H1 (cell line): ENCODE results near the gene SEC31A. TPM values are rescaled to one million over a fixed set of nuclear protein-coding genes. Genes with fewer than 3 reads are reported as not detected.

ENCODE experiments used
- CTCF ChIA-PET: fragments of 300-600 bp; sonication (Branson Sonifier 250); formaldehyde crosslinking; loops from one replicate; lab custom pipeline; 2021; ENCODE audit not compliant: partially characterized antibody; lab: Charles Lee
- POLR2A ChIA-PET: fragments of 300-600 bp; sonication (Branson Sonifier 250); formaldehyde crosslinking; loops from one replicate; lab custom pipeline; 2021; ENCODE audit warnings: inconsistent platforms; ENCODE audit not compliant: partially characterized antibody; lab: Charles Lee
- DNase-seq, 2 experiments: peaks; one replicate each; pipeline versions ENCODE4 v3.0.0 to v3.0.0-alpha.2; 2010 to 2022; ENCODE audit warnings: low spot score in 2 of 2, low read depth in 1 of 2, mixed read lengths in 1 of 2
- FAIRE-seq: peaks from 2 replicates; lab custom pipeline; 2011; peaks lifted over from hg19 to GRCh38; lab: Jason Lieb, UNC
- H2AFZ ChIP-seq: 2 replicates; pipeline ENCODE4 v1.8.1; 2012; ENCODE audit warnings: low read length, inconsistent platforms
- H2AK5ac ChIP-seq: 2 replicates; pipeline ENCODE4 v1.6.1; 2013; ENCODE audit warnings: low read depth, low read length
- H2BK120ac ChIP-seq: replicated peaks from 2 replicates; pipeline ENCODE3; 2013; ENCODE audit warnings: low read depth, low read length, inconsistent platforms
- H2BK12ac ChIP-seq: 2 replicates; pipeline ENCODE4 v1.6.1; 2013; ENCODE audit warnings: low read depth, low read length
- H2BK15ac ChIP-seq: 2 replicates; pipeline ENCODE4 v1.6.1; 2013; ENCODE audit warnings: low read length
- H2BK20ac ChIP-seq: 2 replicates; pipeline ENCODE4 v1.6.1; 2013; ENCODE audit warnings: low read length
- H2BK5ac ChIP-seq: 2 replicates; pipeline ENCODE4 v1.6.1; 2013; ENCODE audit warnings: low read depth, low read length
- H3K14ac ChIP-seq: 2 replicates; pipeline ENCODE4 v1.6.1; 2013; ENCODE audit warnings: inconsistent platforms; ENCODE audit not compliant: insufficient read length
- H3K18ac ChIP-seq: 2 replicates; pipeline ENCODE4 v1.6.1; 2013; ENCODE audit warnings: low read length; ENCODE audit errors: extremely low read depth
- H3K23ac ChIP-seq: 2 replicates; pipeline ENCODE4 v1.6.1; 2013; ENCODE audit warnings: inconsistent platforms; ENCODE audit not compliant: insufficient read length
- H3K23me2 ChIP-seq: 2 replicates; pipeline ENCODE4 v1.6.1; 2013; ENCODE audit warnings: low read depth, low read length
- H3K27ac ChIP-seq: 2 replicates; pipeline ENCODE4 v1.6.1; 2011; ENCODE audit warnings: low read depth, low read length, inconsistent platforms
- H3K27me3 ChIP-seq, 4 experiments: replicated peaks in 1 of 4; 1 replicate in 1 of 4; 2 replicates in 3 of 4; pipeline versions ENCODE4 v1.6.1 to v1.8.1; 2011 to 2013; ENCODE audit warnings: low read length in 3 of 4, mild to moderate bottlenecking in 3 of 4, inconsistent platforms in 2 of 4, mixed read lengths in 2 of 4, moderate library complexity in 1 of 4; ENCODE audit not compliant: control insufficient read depth in 3 of 4, insufficient read depth in 3 of 4; ENCODE audit errors: extremely low read depth in 1 of 4
- H3K36me3 ChIP-seq, 4 experiments: 2 replicates each; pipeline versions ENCODE4 v1.6.1 to v1.8.1; 2011 to 2013; ENCODE audit warnings: mild to moderate bottlenecking in 4 of 4, low read length in 3 of 4, moderate library complexity in 2 of 4, control low read depth in 1 of 4, inconsistent platforms in 1 of 4; ENCODE audit not compliant: insufficient read depth in 4 of 4, control insufficient read depth in 2 of 4
- H3K4ac ChIP-seq: replicated peaks from 2 replicates; pipeline ENCODE3; 2013; ENCODE audit warnings: low read length, low read depth, mixed read lengths, inconsistent platforms; ENCODE audit not compliant: insufficient read length
- H3K4me1 ChIP-seq, 4 experiments: replicated peaks in 1 of 4; 1 replicate in 1 of 4; 2 replicates in 3 of 4; pipeline versions ENCODE4 v1.6.1 to v1.8.1; 2011 to 2013; ENCODE audit warnings: low read length in 3 of 4, inconsistent platforms in 2 of 4, mixed read lengths in 1 of 4; ENCODE audit not compliant: insufficient read depth in 4 of 4, control insufficient read depth in 3 of 4
- H3K4me2 ChIP-seq, 2 experiments: 2 replicates each; pipeline versions ENCODE4 v1.6.1 to v1.8.1; 2011 to 2013; ENCODE audit warnings: low read depth in 2 of 2, low read length in 2 of 2, control low read depth in 1 of 2, inconsistent platforms in 1 of 2, mild to moderate bottlenecking in 1 of 2; ENCODE audit not compliant: insufficient read depth in 1 of 2
- H3K4me3 ChIP-seq, 4 experiments: fragments of 200-600, 300-600 bp in 1 of 4; sonication (generic), shearing (Covaris generic), sonication (Bioruptor Twin) in 1 of 4; 2 replicates each; pipeline versions ENCODE4 v1.5.1 to v1.8.1; 2011 to 2016; ENCODE audit warnings: low read length in 4 of 4, low read depth in 3 of 4, control low read depth in 2 of 4, inconsistent platforms in 2 of 4, mild to moderate bottlenecking in 2 of 4, mixed read lengths in 1 of 4, moderate library complexity in 1 of 4; ENCODE audit not compliant: insufficient read depth in 2 of 4; ENCODE audit errors: extremely low read depth in 1 of 4
- H3K56ac ChIP-seq: replicated peaks from 2 replicates; pipeline ENCODE3; 2013; ENCODE audit warnings: low read depth, mild to moderate bottlenecking, mixed read lengths, low read length, inconsistent platforms; ENCODE audit not compliant: insufficient read length
- H3K79me1 ChIP-seq: 2 replicates; pipeline ENCODE4 v1.6.1; 2013; ENCODE audit warnings: low read depth, low read length, control low read depth
- H3K79me2 ChIP-seq, 2 experiments: 2 replicates each; pipeline versions ENCODE4 v1.6.1 to v1.8.1; 2012 to 2013; ENCODE audit warnings: low read length in 2 of 2, mild to moderate bottlenecking in 2 of 2, inconsistent platforms in 1 of 2; ENCODE audit not compliant: insufficient read depth in 2 of 2, control insufficient read depth in 1 of 2
- H3K9ac ChIP-seq, 4 experiments: replicated peaks in 1 of 4; 1 replicate in 1 of 4; 2 replicates in 3 of 4; pipeline versions ENCODE4 v1.6.1 to v1.8.1; 2011 to 2013; ENCODE audit warnings: low read depth in 3 of 4, low read length in 3 of 4, control low read depth in 2 of 4, mild to moderate bottlenecking in 2 of 4, moderate library complexity in 2 of 4, inconsistent platforms in 1 of 4; ENCODE audit errors: extremely low read depth in 1 of 4
- H3K9me3 ChIP-seq, 2 experiments: 2 replicates each; pipeline versions ENCODE4 v1.6.1 to v1.8.1; 2012 to 2013; ENCODE audit warnings: mild to moderate bottlenecking in 2 of 2, moderate library complexity in 2 of 2, control low read depth in 1 of 2, inconsistent platforms in 1 of 2, low read depth in 1 of 2, low read length in 1 of 2, mixed read lengths in 1 of 2; ENCODE audit not compliant: insufficient read depth in 2 of 2
- H4K20me1 ChIP-seq, 2 experiments: replicated peaks in 1 of 2; 2 replicates each; pipeline versions ENCODE3 to v1.8.1; 2011 to 2013; ENCODE audit warnings: inconsistent platforms in 2 of 2, low read length in 2 of 2, mild to moderate bottlenecking in 1 of 2; ENCODE audit not compliant: insufficient read depth in 2 of 2, control insufficient read depth in 1 of 2
- H4K5ac ChIP-seq: 2 replicates; pipeline ENCODE4 v1.6.1; 2013; ENCODE audit warnings: low read length, low read depth, mixed read lengths, inconsistent platforms; ENCODE audit not compliant: insufficient read length
- H4K8ac ChIP-seq: 2 replicates; pipeline ENCODE4 v1.8.0; 2013; ENCODE audit warnings: mild to moderate bottlenecking, moderate library complexity, low read length, inconsistent platforms; ENCODE audit not compliant: insufficient read depth; ENCODE audit errors: extremely low read depth
- H4K91ac ChIP-seq: replicated peaks from 2 replicates; pipeline ENCODE3; 2013; ENCODE audit warnings: low read length, mixed read lengths, inconsistent platforms; ENCODE audit not compliant: insufficient read length
- ASH2L ChIP-seq: fragments of 200-600, 300-600 bp; sonication (generic); IDR thresholded peaks from one replicate; pipeline ENCODE4 v1.7.1; 2017; ENCODE audit warnings: low read length
- CTCF ChIP-seq, 3 experiments: IDR thresholded peaks; 1 replicate in 2 of 3; 2 replicates in 1 of 3; pipeline versions ENCODE4 v1.5.1 to v1.6.1; 2011; ENCODE audit warnings: low read length in 3 of 3, mild to moderate bottlenecking in 3 of 3, inconsistent platforms in 2 of 3, low read depth in 1 of 3, moderate library complexity in 1 of 3; ENCODE audit not compliant: insufficient read depth in 1 of 3; ENCODE audit errors: control extremely low read depth in 1 of 3
- FOSL1 ChIP-seq: IDR thresholded peaks from 2 replicates; pipeline ENCODE4 v1.6.1; 2011; ENCODE audit warnings: mild to moderate bottlenecking, low read depth, low read length, moderate library complexity; ENCODE audit not compliant: insufficient read depth
- HDAC2 ChIP-seq, 2 experiments: fragments of 300-600 bp in 1 of 2; sonication (generic) in 1 of 2; IDR thresholded peaks; 2 replicates each; pipeline ENCODE4 v1.6.1; 2011 to 2012; ENCODE audit warnings: low read depth in 2 of 2, low read length in 2 of 2, mild to moderate bottlenecking in 2 of 2, moderate library complexity in 2 of 2, borderline replicate concordance in 1 of 2, inconsistent platforms in 1 of 2
- NANOG ChIP-seq: IDR thresholded peaks from 2 replicates; pipeline ENCODE4 v1.6.1; 2011; ENCODE audit warnings: low read length, low read depth, mild to moderate bottlenecking, inconsistent platforms; ENCODE audit not compliant: insufficient read depth, poor library complexity, severe bottlenecking
- RAD21 ChIP-seq, 2 experiments: IDR thresholded peaks in 1 of 2; conservative IDR thresholded peaks in 1 of 2; 2 replicates each; pipeline ENCODE4 v1.6.1; 2011; ENCODE audit warnings: low read depth in 2 of 2, low read length in 2 of 2, improper control_type of control experiment in 1 of 2, inconsistent platforms in 1 of 2, mild to moderate bottlenecking in 1 of 2, moderate library complexity in 1 of 2
- SIN3A ChIP-seq, 2 experiments: IDR thresholded peaks in 1 of 2; conservative IDR thresholded peaks in 1 of 2; 2 replicates each; pipeline ENCODE4 v1.6.1; 2011 to 2012; ENCODE audit warnings: low read length in 2 of 2, improper control_type of control experiment in 1 of 2, low read depth in 1 of 2, mild to moderate bottlenecking in 1 of 2
- TBP ChIP-seq: IDR thresholded peaks from 2 replicates; pipeline ENCODE4 v1.6.1; 2011; ENCODE audit warnings: low read depth, low read length, improper control_type of control experiment
- WGBS, 2 experiments: shearing (Covaris generic) in 1 of 2; methylation state at CpG; one replicate each; pipeline versions ENCODE4 v1.1.6 to v1.1.7; 2013 to 2015; ENCODE audit warnings: low lambda C conversion rate in 2 of 2, mixed read lengths in 2 of 2, inconsistent platforms in 1 of 2, low coverage in 1 of 2, missing lambda C conversion rate in 1 of 2; ENCODE audit not compliant: insufficient replicate concordance in 2 of 2, insufficient coverage in 1 of 2, insufficient read length in 1 of 2; ENCODE audit errors: extremely low coverage in 1 of 2, missing lambda C conversion rate in 1 of 2; 5-methylcytosine and 5-hydroxymethylcytosine counted together
- polyA plus RNA-seq, 7 experiments: library from polyadenylated mRNA; depleted of rRNA in 3 of 7; stranded (reverse) in 5 of 7; unstranded in 2 of 7; fragments of >200 nt in 5 of 7; fragments of 200-250 nt in 2 of 7; gene quantifications; 1 replicate in 5 of 7; 2 replicates in 1 of 7; 4 replicates in 1 of 7; pipeline versions ENCODE4 v1.2.1 to v1.2.3, GENCODE V29; 2011 to 2013; ENCODE audit warnings: missing spikeins in 2 of 7, mixed read lengths in 2 of 7
- total RNA-seq: library from RNA; stranded (reverse); fragmentation: NEBNext Ultra II Directional; extraction: Animal tissue kit (Norgen Biotek cat#: 25700); gene quantifications from 2 replicates; pipeline ENCODE4 v1.2.1, GENCODE V29; 2021
- TF ChIP-seq, protein P1 (sequence below): IDR thresholded peaks from 2 replicates; pipeline ENCODE4 v1.6.1; 2011; ENCODE audit warnings: low read depth, mild to moderate bottlenecking, low read length; ENCODE audit not compliant: insufficient read depth

The SEC31A gene
- total and polyA plus RNA-seq, 2 of the 8 experiments (the other 6 are each of a cell fraction or from before 2014, with no cell fraction given): 112 to 125 TPM

DNA sequence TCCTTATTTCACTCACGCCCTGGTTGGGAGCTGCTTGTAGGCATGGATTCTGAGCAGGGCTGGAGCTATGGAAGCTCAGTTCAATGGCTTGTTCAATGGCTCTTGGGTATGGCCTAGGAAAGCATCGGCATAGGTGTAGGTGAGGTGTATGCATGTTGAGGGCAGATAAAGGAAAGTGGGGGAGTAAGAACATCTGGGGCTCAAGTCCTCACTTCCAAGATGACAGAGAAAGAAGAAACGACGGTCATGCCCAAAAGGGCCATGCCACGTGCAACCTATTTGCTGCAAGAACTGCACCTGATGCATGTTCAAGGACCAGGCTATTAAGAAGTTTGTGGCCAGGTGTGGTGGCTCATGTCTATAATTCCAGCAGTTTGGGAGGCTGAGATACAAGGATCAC, 115.7 kb downstream of the SEC31A start:
- H4K5ac ChIP-seq: no peak overlapping the region
- H2BK15ac ChIP-seq: no peak overlapping the region
- H2BK12ac ChIP-seq: no peak overlapping the region
- no peak overlapping the region for H3K14ac ChIP-seq
- H3K36me3 ChIP-seq: no peaks in the 10 kb centered on the region
- no peak overlapping the region for H4K91ac ChIP-seq
- no peak overlapping the region for H2BK120ac ChIP-seq
- H3K27me3 ChIP-seq: peaks cover 0 to 10% (median 5%) of the 10 kb centered on the region in 4 experiments; a peak in 5 of 7 replicates
- H3K9ac ChIP-seq: no peak overlapping the region
- H3K23me2 ChIP-seq: no peaks in the 10 kb centered on the region
- FAIRE-seq: no peak
- no peaks in the 10 kb centered on the region for H3K4me1 ChIP-seq
- H2AK5ac ChIP-seq: no peak overlapping the region
- no peak overlapping the region for H3K27ac ChIP-seq
- no peak overlapping the region for H3K4me3 ChIP-seq
- DNase-seq: no peak
- no peak overlapping the region for H2AFZ ChIP-seq
- H3K4me2 ChIP-seq: no peak overlapping the region
- WGBS, 2 experiments: 75% methylated on average over 5 of the region's 5 CpGs; no CpG with 5 or more reads in 1 of the 2 experiments
- no peaks in the 10 kb centered on the region for H3K9me3 ChIP-seq
- H4K20me1 ChIP-seq: peaks cover 1 to 2% of the 10 kb centered on the region in 2 experiments
- no peak overlapping the region for H4K8ac ChIP-seq
- POLR2A ChIA-PET: interaction anchor here (1.1 to 1.3 kb wide), 2 partner anchors 9 to 32 kb away, joined by 3 to 4 read pairs; no protein-coding TSS in a partner anchor
- H3K79me1 ChIP-seq: no peaks in the 10 kb centered on the region
- CTCF ChIA-PET: interaction anchor here (0.6 to 5.0 kb wide), 5 partner anchors 9 to 1673 kb away, joined by 3 to 21 read pairs (median 3); no protein-coding TSS in a partner anchor
- H3K18ac ChIP-seq: no peak overlapping the region
- H2BK20ac ChIP-seq: no peak overlapping the region
- TF ChIP-seq CTCF (IDR thresholded peaks at IDR 0.05; ENCODE audit: control extremely low read depth in 1 of 3, insufficient read depth in 1 of 3, low read depth in 1 of 3, low read length in 3 of 3): no peak
- no peak for TF ChIP-seq FOSL1
- TF ChIP-seq NANOG: no peak
- TF ChIP-seq ASH2L: no peak
- TF ChIP-seq, protein P1, sequence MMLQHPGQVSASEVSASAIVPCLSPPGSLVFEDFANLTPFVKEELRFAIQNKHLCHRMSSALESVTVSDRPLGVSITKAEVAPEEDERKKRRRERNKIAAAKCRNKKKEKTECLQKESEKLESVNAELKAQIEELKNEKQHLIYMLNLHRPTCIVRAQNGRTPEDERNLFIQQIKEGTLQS: no peak
- no peak for TF ChIP-seq HDAC2 (IDR thresholded peaks at IDR 0.05; ENCODE audit: borderline replicate concordance in 1 of 2, low read depth in 2 of 2, low read length in 2 of 2)
- no peak for TF ChIP-seq TBP
- TF ChIP-seq SIN3A (conservative IDR thresholded peaks at IDR 0.05 in 1 of 2, IDR thresholded peaks at IDR 0.05 in 1 of 2; ENCODE audit: low read depth in 1 of 2, low read length in 2 of 2): no peak
- no peak for TF ChIP-seq RAD21 (IDR thresholded peaks at IDR 0.05 in 1 of 2, conservative IDR thresholded peaks at IDR 0.05 in 1 of 2; ENCODE audit: low read depth in 2 of 2, low read length in 2 of 2)
- H3K56ac ChIP-seq: no peak overlapping the region
- H2BK5ac ChIP-seq: no peak overlapping the region
- no peaks in the 10 kb centered on the region for H3K79me2 ChIP-seq
- no peak overlapping the region for H3K23ac ChIP-seq
- no peak overlapping the region for H3K4ac ChIP-seq
